ENCODE measurements around the gene ATXN7L2. TPM values are rescaled to one million over a fixed set of nuclear protein-coding genes. Genes with fewer than 3 reads are reported as not detected.

ATXN7L2 gene
- total RNA-seq, 1 experiment from 2014 or later = 17.3 TPM

DNA sequence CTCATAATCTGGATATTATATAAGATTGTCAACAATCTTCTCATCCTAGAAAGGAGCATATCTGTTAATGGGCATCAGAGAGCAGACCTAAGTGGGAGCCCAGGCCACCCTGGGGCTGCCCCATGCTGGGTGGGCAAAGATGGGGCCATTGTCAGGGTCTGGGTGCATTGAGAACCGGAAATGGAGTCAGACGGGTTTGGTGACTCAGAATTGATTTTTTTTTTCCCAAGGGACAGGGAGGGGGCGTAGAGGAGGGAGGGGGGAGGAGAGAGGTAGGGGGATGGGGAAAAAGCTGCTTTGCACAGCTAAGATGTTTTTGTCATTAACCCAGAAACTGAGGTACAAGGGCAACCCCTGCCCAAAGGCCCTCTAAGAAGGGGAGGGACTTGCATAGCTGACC is 1.3 kb downstream of the ATXN7L2 start:
- peaks cover 5 to 37% (median 11%) of the 10 kb centered on the region in 3 experiments; a peak in 6 of 7 replicates for H3K36me3 Mint-ChIP-seq (ENCODE audit: insufficient read depth in 1 of 3, low read depth in 3 of 3)
- TF ChIP-seq, protein P1, sequence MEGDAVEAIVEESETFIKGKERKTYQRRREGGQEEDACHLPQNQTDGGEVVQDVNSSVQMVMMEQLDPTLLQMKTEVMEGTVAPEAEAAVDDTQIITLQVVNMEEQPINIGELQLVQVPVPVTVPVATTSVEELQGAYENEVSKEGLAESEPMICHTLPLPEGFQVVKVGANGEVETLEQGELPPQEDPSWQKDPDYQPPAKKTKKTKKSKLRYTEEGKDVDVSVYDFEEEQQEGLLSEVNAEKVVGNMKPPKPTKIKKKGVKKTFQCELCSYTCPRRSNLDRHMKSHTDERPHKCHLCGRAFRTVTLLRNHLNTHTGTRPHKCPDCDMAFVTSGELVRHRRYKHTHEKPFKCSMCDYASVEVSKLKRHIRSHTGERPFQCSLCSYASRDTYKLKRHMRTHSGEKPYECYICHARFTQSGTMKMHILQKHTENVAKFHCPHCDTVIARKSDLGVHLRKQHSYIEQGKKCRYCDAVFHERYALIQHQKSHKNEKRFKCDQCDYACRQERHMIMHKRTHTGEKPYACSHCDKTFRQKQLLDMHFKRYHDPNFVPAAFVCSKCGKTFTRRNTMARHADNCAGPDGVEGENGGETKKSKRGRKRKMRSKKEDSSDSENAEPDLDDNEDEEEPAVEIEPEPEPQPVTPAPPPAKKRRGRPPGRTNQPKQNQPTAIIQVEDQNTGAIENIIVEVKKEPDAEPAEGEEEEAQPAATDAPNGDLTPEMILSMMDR (conservative IDR thresholded peaks at IDR 0.05) = no peak
- H2AK5ac ChIP-seq (ENCODE audit: insufficient read length, low read length) = no peak overlapping the region
- H2AFZ ChIP-seq (ENCODE audit: low read length) = no peak overlapping the region
- no peak overlapping the region for H2BK5ac ChIP-seq (ENCODE audit: insufficient read length, low read length)
- H3K14ac ChIP-seq (ENCODE audit: insufficient read depth, low read length) = no peak overlapping the region
- no CpG with 5 or more reads among the region's 3 CpGs for WGBS (ENCODE audit: extremely low coverage, insufficient read length, low lambda C conversion rate)
- peaks cover 18% of the 10 kb centered on the region for H3K27me3 Mint-ChIP-seq (ENCODE audit: low read depth)
- H3K9me3 Mint-ChIP-seq = no peaks in the 10 kb centered on the region
- H3K9me3 ChIP-seq (ENCODE audit: control insufficient read depth, low read depth, low read length) = no peaks in the 10 kb centered on the region
- no peak overlapping the region for H2BK120ac ChIP-seq (ENCODE audit: low read depth, low read length, poor library complexity, severe bottlenecking)
- peak overlapping the region; percentile 13 for H3K9ac ChIP-seq (ENCODE audit: extremely low read depth, insufficient read length, low read length)
- H4K8ac ChIP-seq (replicated peaks; ENCODE audit: insufficient read length, low read depth, low read length) = no peak overlapping the region
- H3K27ac Mint-ChIP-seq = no peak overlapping the region
- no peaks in the 10 kb centered on the region for H3K79me2 ChIP-seq (ENCODE audit: insufficient read depth, low read length)
- no peak overlapping the region for H3K4ac ChIP-seq (ENCODE audit: low read depth, low read length)
- no peaks in the 10 kb centered on the region for H3K79me1 ChIP-seq (ENCODE audit: insufficient read depth, low read depth, low read length, poor library complexity, severe bottlenecking)
- H3K4me3 Mint-ChIP-seq = peak overlapping the region; percentile 86 to 91
- no peak for DNase-seq
- H2BK12ac ChIP-seq (ENCODE audit: insufficient read length, low read depth, low read length) = no peak overlapping the region
- peaks cover 2% of the 10 kb centered on the region; the same call in 1 of the 2 replicates for H3K4me1 ChIP-seq (ENCODE audit: insufficient read depth, low read length)
- H3K23ac ChIP-seq (ENCODE audit: insufficient read length, low read depth, low read length) = no peak overlapping the region
- H2BK15ac ChIP-seq (ENCODE audit: low read depth, low read length) = no peak overlapping the region
- peaks cover 15% of the 10 kb centered on the region for H3K23me2 ChIP-seq (ENCODE audit: insufficient read length, low read depth, low read length, poor library complexity, severe bottlenecking)
- no peak overlapping the region for H3K18ac ChIP-seq (ENCODE audit: insufficient read length, low read depth, low read length)
- peaks cover 17 to 30% of the 10 kb centered on the region in 2 experiments for H3K4me1 Mint-ChIP-seq
- no peak overlapping the region for H4K91ac ChIP-seq (ENCODE audit: insufficient read length, low read depth, low read length)
- no peak overlapping the region for H4K5ac ChIP-seq (ENCODE audit: insufficient read length, low read depth, low read length)
- H2BK20ac ChIP-seq (ENCODE audit: low read depth, low read length, poor library complexity, severe bottlenecking) = no peak overlapping the region
- no peak overlapping the region for H3K27ac ChIP-seq (ENCODE audit: insufficient read length, low read depth, low read length)
- H3T11ph ChIP-seq (ENCODE audit: low read length) = no peak overlapping the region
- peak overlapping the region; percentile 97 for H3K4me2 ChIP-seq (ENCODE audit: insufficient read depth, insufficient read length, low read length)
- H3K27me3 ChIP-seq (ENCODE audit: insufficient read depth, low read length) = no peaks in the 10 kb centered on the region
- H4K20me1 ChIP-seq (ENCODE audit: control insufficient read depth, insufficient read depth, insufficient read length) = no peaks in the 10 kb centered on the region
- no peak overlapping the region for H3K56ac ChIP-seq (ENCODE audit: insufficient read length, low read depth, low read length)

Measured in H9 (cell line).